Prostate gland (tissue), 2 donors: ENCODE measurements around the gene PLCH2. TPM values are rescaled to one million over a fixed set of nuclear protein-coding genes. Genes with fewer than 3 reads are reported as not detected.

ENCODE experiments used
- DNase-seq: peaks from one replicate; pipeline ENCODE4 v3.0.0-alpha.2; 2019; ENCODE audit warnings: low spot score
- H3K27ac ChIP-seq, 2 donors: fragments of 200-600 bp; sonication (generic); 2 replicates each; pipeline ENCODE4 v1.5.1; 2017 to 2019
- H3K27me3 ChIP-seq: fragments of 200-600 bp; sonication (generic); replicated peaks from 2 replicates; pipeline ENCODE4 v1.5.1; 2019; ENCODE audit not compliant: insufficient read depth
- H3K36me3 ChIP-seq, 2 donors: fragments of 200-600 bp; sonication (generic); 1 replicate in 1 of 2; 2 replicates in 1 of 2; pipeline versions ENCODE4 v1.5.1 to v1.8.1; 2017 to 2019
- H3K4me1 ChIP-seq: fragments of 200-600 bp; sonication (generic); replicated peaks from 2 replicates; pipeline ENCODE4 v1.5.1; 2019
- H3K4me3 ChIP-seq, 2 donors: fragments of 200-600 bp; sonication (generic); 2 replicates each; pipeline ENCODE4 v1.5.1; 2017 to 2019
- H3K9me3 ChIP-seq: fragments of 200-600 bp; sonication (generic); 2 replicates; pipeline ENCODE4 v1.5.1; 2017
- POLR2A ChIP-seq: fragments of 450-650 bp; IDR thresholded peaks from one replicate; pipeline ENCODE4 v1.6.1; 2016; ENCODE audit warnings: antibody characterized with exemption, mild to moderate bottlenecking
- POLR2AphosphoS5 ChIP-seq: sonication (generic); formaldehyde crosslinking; IDR thresholded peaks from one replicate; pipeline ENCODE4 v1.6.1; 2017; ENCODE audit warnings: antibody characterized with exemption
- WGBS: methylation state at CpG from one replicate; pipeline ENCODE4 v1.1.5; 2018; 5-methylcytosine and 5-hydroxymethylcytosine counted together
- intact Hi-C: fragments of 100-400 bp; cut with DNase I; formaldehyde crosslinking; loops from one replicate; pipeline ENCODE4 v1.14.2; 2022
- total RNA-seq, 2 donors: library from RNA; depleted of rRNA; stranded (reverse); fragments of >200 nt; gene quantifications; one replicate each; pipeline ENCODE4 v1.1.0, GENCODE V29; 2016
- TF ChIP-seq, protein P1 (sequence below), 4 experiments: fragments of 200-600 bp in 2 of 4; fragments of 450-650 bp in 2 of 4; sonication (generic) in 2 of 4; IDR thresholded peaks; 1 replicate in 3 of 4; 2 replicates in 1 of 4; pipeline ENCODE4 v1.5.1; 2016 to 2019; ENCODE audit warnings: antibody characterized with exemption in 4 of 4, mild to moderate bottlenecking in 2 of 4, moderate library complexity in 2 of 4

Gene PLCH2
- total RNA-seq, 2 donors from 2014 or later, result 29.8 to 41.0 TPM

DNA sequence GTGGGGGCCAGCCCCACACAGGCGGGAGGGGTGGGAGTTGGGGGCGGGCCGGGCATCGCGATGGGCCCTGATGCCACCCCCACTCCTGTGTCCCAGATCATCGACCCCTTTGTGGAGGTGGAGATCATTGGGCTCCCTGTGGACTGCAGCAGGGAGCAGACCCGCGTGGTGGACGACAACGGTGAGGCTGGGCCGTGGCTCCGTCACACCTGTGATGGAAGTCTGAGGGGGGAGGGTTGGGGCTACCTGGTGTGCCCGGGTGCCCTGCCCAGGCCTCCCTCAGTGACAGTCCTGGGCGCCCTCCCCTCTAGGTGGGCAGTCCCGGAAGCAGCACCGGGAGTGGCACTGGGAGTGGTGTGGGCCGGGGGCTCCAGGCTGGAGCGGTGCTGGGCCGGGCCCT lies 22.6 kb downstream of the PLCH2 start:
- H3K9me3 ChIP-seq, result no peaks in the 10 kb centered on the region
- peaks cover 7% of the 10 kb centered on the region for H3K4me1 ChIP-seq
- DNase-seq, result no peak
- TF ChIP-seq, protein P1, sequence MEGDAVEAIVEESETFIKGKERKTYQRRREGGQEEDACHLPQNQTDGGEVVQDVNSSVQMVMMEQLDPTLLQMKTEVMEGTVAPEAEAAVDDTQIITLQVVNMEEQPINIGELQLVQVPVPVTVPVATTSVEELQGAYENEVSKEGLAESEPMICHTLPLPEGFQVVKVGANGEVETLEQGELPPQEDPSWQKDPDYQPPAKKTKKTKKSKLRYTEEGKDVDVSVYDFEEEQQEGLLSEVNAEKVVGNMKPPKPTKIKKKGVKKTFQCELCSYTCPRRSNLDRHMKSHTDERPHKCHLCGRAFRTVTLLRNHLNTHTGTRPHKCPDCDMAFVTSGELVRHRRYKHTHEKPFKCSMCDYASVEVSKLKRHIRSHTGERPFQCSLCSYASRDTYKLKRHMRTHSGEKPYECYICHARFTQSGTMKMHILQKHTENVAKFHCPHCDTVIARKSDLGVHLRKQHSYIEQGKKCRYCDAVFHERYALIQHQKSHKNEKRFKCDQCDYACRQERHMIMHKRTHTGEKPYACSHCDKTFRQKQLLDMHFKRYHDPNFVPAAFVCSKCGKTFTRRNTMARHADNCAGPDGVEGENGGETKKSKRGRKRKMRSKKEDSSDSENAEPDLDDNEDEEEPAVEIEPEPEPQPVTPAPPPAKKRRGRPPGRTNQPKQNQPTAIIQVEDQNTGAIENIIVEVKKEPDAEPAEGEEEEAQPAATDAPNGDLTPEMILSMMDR (IDR thresholded peaks at IDR 0.05), result no peak
- no peak for TF ChIP-seq POLR2A
- no peak for TF ChIP-seq POLR2AphosphoS5
- H3K27me3 ChIP-seq, result no peaks in the 10 kb centered on the region
- 85% methylated on average over 19 of the region's 19 CpGs for WGBS
- no peak overlapping the region for H3K4me3 ChIP-seq
- no peaks in the 10 kb centered on the region for H3K36me3 ChIP-seq
- intact Hi-C loops, result no loop called here
- no peak overlapping the region for H3K27ac ChIP-seq

DNA sequence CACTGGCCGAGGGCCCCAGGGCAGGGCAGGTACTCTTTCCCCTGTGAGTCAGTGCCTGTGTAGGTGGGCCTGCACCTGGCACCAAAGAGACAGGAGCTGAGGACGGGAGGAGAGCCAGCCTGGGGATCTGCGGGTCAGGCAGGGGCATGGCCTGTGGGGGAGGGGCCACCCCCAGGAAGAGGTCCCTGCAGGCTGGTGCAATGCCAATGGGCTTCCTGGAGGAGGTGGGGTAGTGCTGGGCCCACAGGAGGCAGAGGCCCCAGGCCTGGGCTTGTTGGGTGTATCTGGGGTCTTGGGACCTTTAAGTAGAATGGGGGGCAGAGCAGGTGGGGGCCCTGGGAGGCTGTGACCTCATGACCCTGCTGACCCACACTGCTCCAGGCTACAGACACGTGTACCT lies 23.2 kb downstream of the PLCH2 start:
- Histone ChIP-seq H3K9me3 (no peaks in the 10 kb centered on the region), H3K4me1 (peaks cover 4% of the 10 kb centered on the region), H3K36me3 (no peaks in the 10 kb centered on the region), H3K27me3 (no peaks in the 10 kb centered on the region), H3K27ac (no peak overlapping the region), H3K4me3 (no peak overlapping the region)
- intact Hi-C loops, result no loop called here
- TF ChIP-seq POLR2A (no peak), POLR2AphosphoS5 (no peak)
- TF ChIP-seq, protein P1 (IDR thresholded peaks at IDR 0.05), result no peak
- WGBS, result 74% methylated on average over 3 of the region's 4 CpGs
- no peak for DNase-seq

DNA sequence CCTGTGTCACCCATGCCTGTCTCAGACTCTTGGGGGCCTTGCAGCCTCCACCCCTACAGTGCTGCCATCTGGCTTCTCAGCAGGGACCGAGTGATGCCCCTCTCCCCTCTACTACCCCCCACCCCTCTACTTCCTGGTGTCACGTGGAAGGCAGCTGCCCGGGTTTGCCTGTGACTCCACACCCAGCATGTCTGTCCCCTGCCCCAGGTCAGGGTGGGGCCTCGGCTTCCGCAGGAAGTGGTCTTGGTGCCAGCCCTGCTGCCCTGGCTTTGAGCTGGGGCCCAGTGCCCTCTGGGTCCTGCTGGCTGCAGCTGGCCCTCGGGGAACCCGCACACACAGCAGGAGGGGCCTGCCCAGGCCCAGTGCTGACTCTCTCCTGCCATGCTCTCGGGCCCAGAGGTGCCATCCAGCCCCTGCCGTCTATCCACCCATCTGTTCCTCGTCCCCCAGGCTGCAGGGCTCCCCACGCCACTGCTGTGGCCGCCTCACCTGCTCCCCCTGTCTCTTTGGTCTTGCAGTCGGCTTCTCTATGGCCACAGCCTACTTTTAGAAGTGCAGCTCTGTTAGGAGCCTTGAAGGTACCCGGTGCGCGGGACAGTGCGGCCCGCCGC lies 24.0 kb downstream of the PLCH2 start:
- H3K27ac ChIP-seq, result no peak overlapping the region
- no peak overlapping the region for H3K4me3 ChIP-seq
- WGBS, result 67% methylated on average over 19 of the region's 19 CpGs
- no peaks in the 10 kb centered on the region for H3K4me1 ChIP-seq
- no peak for DNase-seq
- H3K27me3 ChIP-seq, result no peaks in the 10 kb centered on the region
- no peaks in the 10 kb centered on the region for H3K9me3 ChIP-seq
- H3K36me3 ChIP-seq, result no peaks in the 10 kb centered on the region
- intact Hi-C loops, result no loop called here
- TF ChIP-seq POLR2AphosphoS5 (no peak), POLR2A (no peak)
- TF ChIP-seq, protein P1 (IDR thresholded peaks at IDR 0.05), result no peak

DNA sequence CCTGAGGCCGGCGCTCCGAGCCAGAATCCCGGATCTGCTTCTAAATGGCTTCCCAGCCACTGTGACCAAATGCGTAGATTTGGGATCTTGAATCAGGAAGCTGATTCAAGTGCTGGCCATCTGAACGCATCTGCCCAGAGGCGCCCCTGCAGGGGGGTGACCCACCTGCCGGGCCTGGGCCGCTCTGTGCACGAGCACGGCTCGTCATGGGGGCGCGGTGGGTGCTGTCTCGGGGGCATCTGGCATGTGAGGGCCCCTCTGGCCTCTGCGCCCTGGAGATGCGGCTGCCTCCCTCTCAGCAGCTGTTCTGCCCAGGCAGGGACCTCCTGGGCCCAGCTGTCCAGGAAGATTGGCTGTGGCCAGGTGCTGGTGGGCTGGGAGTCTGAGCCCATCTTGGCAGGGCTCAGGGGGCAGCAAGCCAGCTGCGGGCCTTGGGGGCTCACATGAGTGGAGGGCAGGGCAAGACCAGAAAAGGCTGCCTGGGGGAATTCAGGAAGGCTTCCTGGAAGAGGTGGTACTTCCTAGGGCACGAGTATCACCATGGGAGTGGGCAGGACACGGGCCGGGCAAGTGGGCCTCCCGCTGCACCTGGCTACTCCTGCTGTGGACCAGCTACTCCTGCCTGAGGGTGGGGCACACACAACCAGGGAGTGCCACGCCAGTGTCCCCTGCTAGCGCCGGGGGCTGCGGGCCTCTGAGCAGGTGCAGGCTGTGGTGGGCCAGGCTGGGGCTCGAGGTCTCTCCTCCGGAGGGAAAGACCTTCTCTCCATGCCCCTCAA lies 25.1 kb downstream of the PLCH2 start:
- TF ChIP-seq, protein P1 (IDR thresholded peaks at IDR 0.05), result no peak
- no peak for TF ChIP-seq POLR2AphosphoS5
- TF ChIP-seq POLR2A, result no peak
- Histone ChIP-seq H3K36me3 (no peaks in the 10 kb centered on the region), H3K9me3 (no peaks in the 10 kb centered on the region), H3K27me3 (no peaks in the 10 kb centered on the region), H3K27ac (no peak overlapping the region), H3K4me3 (no peak overlapping the region), H3K4me1 (no peaks in the 10 kb centered on the region)
- no peak for DNase-seq
- intact Hi-C loops, result no loop called here
- WGBS, result 82% methylated on average over 27 of the region's 28 CpGs

DNA sequence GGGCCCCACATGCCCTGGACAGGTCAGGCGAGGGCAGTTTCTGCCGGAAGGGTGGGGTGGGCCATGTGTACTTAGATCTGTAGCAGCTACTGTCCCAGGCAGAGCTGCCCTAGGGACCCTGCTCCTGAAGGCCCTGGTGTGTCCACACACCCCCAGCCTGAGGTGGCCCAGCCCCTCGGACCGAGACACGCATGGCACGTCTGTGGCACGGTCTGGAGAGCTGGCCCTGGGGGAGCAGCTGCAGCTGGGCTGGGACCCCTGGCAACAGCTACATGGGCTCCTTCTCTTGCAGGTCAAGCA lies 25.7 kb downstream of the PLCH2 start:
- intact Hi-C loops, result no loop called here
- no peak for TF ChIP-seq POLR2AphosphoS5
- no peak for TF ChIP-seq POLR2A
- TF ChIP-seq, protein P1 (IDR thresholded peaks at IDR 0.05), result no peak
- H3K4me3 ChIP-seq, result no peak overlapping the region
- H3K27ac ChIP-seq, result no peak overlapping the region
- H3K36me3 ChIP-seq, result no peaks in the 10 kb centered on the region
- DNase-seq, result no peak
- no peaks in the 10 kb centered on the region for H3K9me3 ChIP-seq
- no peaks in the 10 kb centered on the region for H3K27me3 ChIP-seq
- 81% methylated on average over 7 of the region's 7 CpGs for WGBS
- H3K4me1 ChIP-seq, result no peaks in the 10 kb centered on the region
